HepG2 (cell line): ENCODE measurements around the gene DLEC1. TPM values are rescaled to one million over a fixed set of nuclear protein-coding genes. Genes with fewer than 3 reads are reported as not detected.

ENCODE experiments used
- AHDC1 ChIP-seq: sonication (generic); formaldehyde crosslinking; IDR thresholded peaks from 2 replicates; pipeline ENCODE4 v1.5.1; 2020; ENCODE audit warnings: mild to moderate bottlenecking, missing genetic modification reagents, borderline replicate concordance
- DRAP1 ChIP-seq: IDR thresholded peaks from 2 replicates; pipeline ENCODE4 v1.6.1; 2016; ENCODE audit warnings: missing genetic modification reagents, missing compliant biosample characterization
- FOXP1 ChIP-seq, 2 experiments: fragments of 450-650 bp in 1 of 2; IDR thresholded peaks; 2 replicates each; pipeline ENCODE4 v1.6.1; 2017 to 2018; ENCODE audit warnings: antibody characterized with exemption in 1 of 2
- HMGXB3 ChIP-seq: sonication (generic); formaldehyde crosslinking; IDR thresholded peaks from 2 replicates; pipeline ENCODE4 v1.4.0; 2020; ENCODE audit warnings: missing genetic modification reagents, borderline replicate concordance
- KMT2A ChIP-seq: sonication (generic); formaldehyde crosslinking; IDR thresholded peaks from 2 replicates; pipeline ENCODE4 v1.4.0; 2020; ENCODE audit warnings: missing genetic modification reagents
- NKX3-1 ChIP-seq: sonication (generic); formaldehyde crosslinking; IDR thresholded peaks from 2 replicates; pipeline ENCODE4 v1.5.0; 2020; ENCODE audit warnings: missing genetic modification reagents
- PAF1 ChIP-seq: IDR thresholded peaks from 2 replicates; pipeline ENCODE4 v1.6.1; 2016; ENCODE audit warnings: missing genetic modification reagents, missing compliant biosample characterization
- PHB2 ChIP-seq: fragments of 450-650 bp; IDR thresholded peaks from 2 replicates; pipeline ENCODE4 v1.6.1; 2018; ENCODE audit not compliant: partially characterized antibody
- PHF20 ChIP-seq: sonication (generic); formaldehyde crosslinking; IDR thresholded peaks from 2 replicates; pipeline ENCODE4 v1.5.0; 2020; ENCODE audit warnings: mild to moderate bottlenecking, missing genetic modification reagents
- PITX1 ChIP-seq: sonication (generic); formaldehyde crosslinking; IDR thresholded peaks from 2 replicates; pipeline ENCODE4 v1.5.1; 2020; ENCODE audit warnings: mild to moderate bottlenecking, missing genetic modification reagents
- ZNF12 ChIP-seq: sonication (generic); formaldehyde crosslinking; IDR thresholded peaks from 2 replicates; pipeline ENCODE4 v1.5.0; 2020; ENCODE audit warnings: missing genetic modification reagents
- ZNF292 ChIP-seq: sonication (generic); formaldehyde crosslinking; IDR thresholded peaks from 2 replicates; pipeline ENCODE4 v1.8.1; 2022; ENCODE audit warnings: mild to moderate bottlenecking, low read depth, missing genetic modification reagents, borderline replicate concordance
- ZNF354B ChIP-seq: sonication (generic); formaldehyde crosslinking; IDR thresholded peaks from 2 replicates; pipeline ENCODE4 v1.8.0; 2022; ENCODE audit warnings: mild to moderate bottlenecking, missing genetic modification reagents
- ZNF546 ChIP-seq: sonication (generic); formaldehyde crosslinking; conservative IDR thresholded peaks from 2 replicates; pipeline ENCODE4 v1.8.1; 2023; ENCODE audit warnings: mild to moderate bottlenecking, missing genetic modification reagents
- ZNF569 ChIP-seq: sonication (generic); formaldehyde crosslinking; IDR thresholded peaks from 2 replicates; pipeline ENCODE4 v1.5.0; 2020; ENCODE audit warnings: mild to moderate bottlenecking, missing genetic modification reagents, moderate library complexity, borderline replicate concordance
- ZNF607 ChIP-seq: sonication (generic); formaldehyde crosslinking; IDR thresholded peaks from 2 replicates; pipeline ENCODE4 v1.5.1; 2020; ENCODE audit warnings: missing genetic modification reagents, mild to moderate bottlenecking, borderline replicate concordance
- ZNF879 ChIP-seq: sonication (generic); formaldehyde crosslinking; IDR thresholded peaks from 2 replicates; pipeline ENCODE4 v1.8.1; 2023; ENCODE audit warnings: missing genetic modification reagents
- ZSCAN12 ChIP-seq: sonication (generic); formaldehyde crosslinking; IDR thresholded peaks from 2 replicates; pipeline ENCODE4 v1.9.0; 2021; ENCODE audit warnings: mild to moderate bottlenecking, missing genetic modification reagents
- polyA plus RNA-seq, 8 experiments: library from polyadenylated mRNA; depleted of rRNA in 3 of 8; stranded (reverse) in 7 of 8; unstranded in 1 of 8; fragments of >200 nt; fragmentation: Illumina TruSeq in 4 of 8; extraction: Trizol in 4 of 8; gene quantifications; 2 replicates each; pipeline versions ENCODE4 v1.2.1 to v1.2.3, GENCODE V29; 2011 to 2016; ENCODE audit warnings: low read depth in 4 of 8, missing spikeins in 1 of 8, mixed read lengths in 1 of 8; ENCODE audit not compliant: insufficient read depth in 1 of 8
- total RNA-seq, 5 experiments: library from RNA; depleted of rRNA; stranded (reverse); fragments of >200 nt; fragmentation: Illumina TruSeq; extraction: Trizol; gene quantifications; 2 replicates each; pipeline ENCODE4 v1.2.3, GENCODE V29; 2016; ENCODE audit warnings: low read depth in 1 of 5

Gene DLEC1
- total and polyA plus RNA-seq, 2 of the 13 experiments (the other 11 are each of a cell fraction or from before 2014, with no cell fraction given), result 0.09 TPM; not detected in 1

- TF ChIP-seq AHDC1 (CRISPR knock-in tag) (no peak), PITX1 (peak; percentile 62; the same call in 1 of the 2 replicates), NKX3-1 (0 out of 2 replicates have a peak, but pooled peaks have one; percentile 22), HMGXB3 (CRISPR knock-in tag) (no peak), ZNF12 (CRISPR knock-in tag) (0 out of 2 replicates have a peak, but pooled peaks have one; percentile 13), ZNF569 (no peak), KMT2A (CRISPR knock-in tag) (peak; percentile 76; the same call in 1 of the 2 replicates), ZNF292 (CRISPR knock-in tag) (peak; percentile 82), ZSCAN12 (CRISPR knock-in tag) (0 out of 2 replicates have a peak, but pooled peaks have one; percentile 44), PAF1 (CRISPR knock-in tag) (no peak), ZNF607 (CRISPR knock-in tag) (0 out of 2 replicates have a peak, but pooled peaks have one; percentile 64), PHF20 (CRISPR knock-in tag) (peak; percentile 69), ZNF354B (CRISPR knock-in tag) (no peak), PHB2 (no peak), FOXP1 (IDR thresholded peaks at IDR 0.05) (no peak), FOXP1 (CRISPR knock-in tag; IDR thresholded peaks at IDR 0.05) (no peak), DRAP1 (CRISPR knock-in tag) (no peak; the same call in 1 of the 2 replicates), ZNF879 (CRISPR knock-in tag) (no peak), ZNF546 (CRISPR knock-in tag) (no peak)
These were observed 99.6 kb downstream of the DLEC1 start, which contains the start of gene MYD88 (continued) for GRCh38 chr3:38138349-38139190.
